GM10266 (cell line): ENCODE data around the gene P4HA1.

Experiments used
- DNase-seq: peaks from one replicate; pipeline ENCODE4 v3.0.0; 2012; ENCODE audit errors: extremely low spot score
- CTCF ChIP-seq: IDR thresholded peaks from 2 replicates; pipeline ENCODE4 v1.5.1; 2012; ENCODE audit warnings: mild to moderate bottlenecking, low read depth; ENCODE audit not compliant: control insufficient read depth, insufficient read depth; ENCODE audit errors: missing control alignments

The P4HA1 gene

GRCh38 chr10:73079779-73080541 lies 16.7 kb downstream of the P4HA1 start:
- no peak for TF ChIP-seq CTCF
- DNase-seq = peak; percentile 27

GRCh38 chr10:73076360-73077183 lies 20.1 kb downstream of the P4HA1 start:
- no peak for DNase-seq
- TF ChIP-seq CTCF = no peak

- no peak for TF ChIP-seq CTCF
- no peak for DNase-seq
Measured at GRCh38 chr10:73075829-73076228, 20.8 kb downstream of the P4HA1 start.

GRCh38 chr10:73073627-73074026 lies 23.0 kb downstream of the P4HA1 start:
- no peak for TF ChIP-seq CTCF
- DNase-seq = no peak

GRCh38 chr10:73065441-73065840 lies 31.2 kb downstream of the P4HA1 start:
- no peak for DNase-seq

GRCh38 chr10:73061743-73062142 lies 34.9 kb downstream of the P4HA1 start:
- no peak for TF ChIP-seq CTCF

More at GRCh38 chr10:73065441-73065840, 31.2 kb downstream of the P4HA1 start:
- TF ChIP-seq CTCF = no peak

More at GRCh38 chr10:73061743-73062142, 34.9 kb downstream of the P4HA1 start:
- no peak for DNase-seq
